HG02610 (cell line): ENCODE results near the gene GRK5.

Experiments
- ATAC-seq: cut with Tn5 transposase; IDR thresholded peaks from one replicate; pipeline ENCODE4 v1.9.1; 2021; ENCODE audit warnings: mild to moderate bottlenecking, moderate library complexity; ENCODE audit not compliant: unreplicated experiment

The GRK5 gene

DNA sequence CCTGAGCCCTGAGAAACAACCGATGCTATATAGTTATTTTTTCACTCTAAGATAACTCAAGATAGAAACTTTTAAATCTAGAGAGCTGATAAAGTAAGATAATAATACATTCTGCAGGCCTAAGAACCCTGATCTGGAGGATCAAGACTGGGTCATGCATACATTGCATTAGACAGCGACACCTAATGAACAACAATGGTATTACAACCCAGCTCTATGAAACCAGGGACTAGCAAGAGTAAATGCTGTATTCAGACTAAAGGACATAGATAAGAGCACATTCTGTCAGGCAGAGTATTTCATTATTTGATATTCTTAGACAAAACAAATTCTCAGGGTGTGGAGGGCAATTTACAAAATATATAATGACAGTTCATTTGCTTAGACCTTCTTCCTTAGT lies 148.6 kb downstream of the GRK5 start:
- ATAC-seq, result no peak

DNA sequence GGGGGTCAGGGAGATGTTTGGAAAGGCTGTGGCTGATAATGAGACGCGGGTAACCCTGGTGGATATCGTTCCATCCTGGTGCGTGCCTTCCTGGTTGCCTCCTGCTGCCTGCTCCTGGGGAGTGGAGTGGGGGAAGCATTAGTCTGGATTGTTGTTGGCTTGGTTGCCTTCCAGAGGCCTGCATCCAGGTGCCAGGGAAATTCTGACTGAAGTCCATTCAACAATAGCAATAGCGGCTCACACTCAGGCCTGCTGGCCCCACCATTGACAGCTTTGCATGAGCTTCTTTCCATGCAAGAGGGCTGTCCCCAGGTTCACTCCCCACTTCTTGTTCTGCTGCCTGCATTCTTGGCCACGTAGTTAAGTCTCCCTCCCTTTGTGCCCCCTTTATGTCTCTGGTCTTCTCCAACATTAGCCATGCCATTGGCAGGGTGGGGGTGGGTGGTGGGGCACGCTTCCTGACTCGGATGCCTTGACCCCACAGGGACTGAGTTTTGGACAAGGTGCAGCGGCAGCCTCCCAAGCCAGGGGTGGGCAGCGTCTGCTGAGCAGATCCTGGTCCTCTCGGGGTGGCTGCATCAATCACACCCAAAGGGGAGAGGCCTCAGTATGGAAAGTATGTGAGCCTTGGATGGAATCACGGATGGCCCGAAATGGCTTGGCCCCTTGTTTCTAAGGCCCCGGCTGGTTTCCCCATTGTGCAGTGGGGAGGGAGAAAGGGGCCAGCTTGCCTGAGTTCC lies 150.2 kb downstream of the GRK5 start:
- no peak for ATAC-seq

DNA sequence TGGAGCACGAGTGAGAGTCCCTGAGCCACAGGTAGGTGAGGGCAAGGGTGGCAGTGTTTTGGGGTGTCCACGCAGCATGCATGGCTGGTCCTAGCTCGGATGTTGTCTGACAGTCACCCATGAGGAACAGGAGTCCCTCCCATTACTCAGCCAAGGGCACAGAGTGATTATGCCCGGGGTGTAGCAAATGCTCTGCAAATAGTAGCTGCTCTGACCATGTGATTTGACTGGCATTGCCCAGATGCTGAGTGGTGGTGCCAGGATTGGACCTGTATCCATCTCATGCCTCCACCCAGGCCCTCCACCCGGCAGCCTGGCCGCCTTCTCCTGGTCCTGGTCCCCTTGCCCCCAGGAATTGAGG lies 150.8 kb downstream of the GRK5 start:
- ATAC-seq, result no peak

DNA sequence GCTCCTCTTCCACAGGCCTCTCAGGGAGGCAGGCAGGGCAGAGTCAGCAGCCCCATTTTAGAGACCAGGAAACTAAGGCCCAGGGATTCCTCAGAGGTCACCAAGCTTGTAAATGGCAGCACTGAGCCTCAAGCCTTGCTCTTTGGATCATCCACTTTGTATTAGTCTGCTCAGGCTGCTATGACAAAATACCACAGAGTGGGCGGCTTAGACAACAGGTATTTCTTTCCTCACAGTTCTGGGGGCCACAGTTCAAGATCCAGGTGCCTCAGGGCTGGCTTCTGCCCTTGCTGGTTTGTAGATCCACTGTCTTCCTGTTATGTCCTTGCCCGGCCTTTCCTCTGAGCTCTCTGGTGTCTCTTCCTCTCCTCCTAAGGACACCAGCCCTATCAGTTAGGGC lies 151.2 kb downstream of the GRK5 start:
- no peak for ATAC-seq

DNA sequence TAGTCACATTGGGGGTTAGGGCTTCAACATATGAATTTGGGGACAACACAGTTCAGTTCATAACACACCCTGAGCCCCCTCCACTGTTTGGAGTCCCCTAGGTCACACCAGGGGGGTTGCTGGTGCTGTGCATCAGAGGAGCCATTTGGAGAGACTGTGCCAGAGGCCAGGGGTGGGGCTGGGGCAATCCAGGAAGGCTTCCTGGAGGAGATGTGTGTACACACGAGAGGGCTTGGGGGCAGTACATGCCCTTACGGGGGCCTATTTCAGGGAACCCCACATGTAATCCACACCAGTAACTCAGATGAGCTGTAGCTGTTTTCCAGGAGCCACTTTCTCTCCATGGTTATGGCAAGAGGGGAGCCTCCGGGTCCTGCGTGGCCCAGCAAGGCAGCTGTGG lies 151.7 kb downstream of the GRK5 start:
- ATAC-seq, result no peak

DNA sequence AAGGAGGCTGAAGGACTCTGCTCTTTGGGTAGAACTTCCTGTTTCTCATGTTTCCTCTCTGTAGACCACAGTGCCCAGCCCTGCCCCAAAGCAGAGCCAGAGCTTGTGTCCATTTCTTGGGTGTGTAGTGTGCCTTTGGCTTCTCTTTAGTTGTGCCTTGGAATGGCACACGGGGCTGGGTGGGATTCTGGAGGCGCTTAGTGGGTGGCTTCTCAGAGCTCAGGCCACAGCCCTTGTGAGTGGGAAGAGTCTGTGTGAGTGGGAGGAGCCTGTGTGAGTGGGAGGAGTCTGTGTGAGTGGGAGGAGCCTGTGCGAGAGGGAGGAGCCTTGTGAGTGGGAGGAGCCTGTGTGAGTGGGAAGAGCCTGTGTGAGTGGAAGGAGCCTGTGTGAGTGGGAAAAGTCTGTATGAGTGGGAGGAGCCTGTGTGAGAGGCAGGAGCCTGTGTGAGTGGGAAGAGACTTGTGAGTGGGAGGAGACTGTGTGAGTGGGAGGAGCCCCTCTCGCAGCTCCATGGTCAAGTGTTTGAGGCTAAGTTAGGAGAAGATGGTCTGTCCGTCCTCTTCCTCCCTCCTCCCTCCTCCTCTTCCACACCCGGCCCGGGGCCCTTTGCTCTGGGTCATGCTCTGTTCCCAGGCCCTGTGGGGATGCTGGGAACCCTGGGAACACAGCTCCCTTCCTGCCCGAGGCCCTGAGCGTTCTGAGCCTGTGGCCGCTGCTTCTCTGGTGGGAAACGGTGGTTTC lies 153.0 kb downstream of the GRK5 start:
- no peak for ATAC-seq

DNA sequence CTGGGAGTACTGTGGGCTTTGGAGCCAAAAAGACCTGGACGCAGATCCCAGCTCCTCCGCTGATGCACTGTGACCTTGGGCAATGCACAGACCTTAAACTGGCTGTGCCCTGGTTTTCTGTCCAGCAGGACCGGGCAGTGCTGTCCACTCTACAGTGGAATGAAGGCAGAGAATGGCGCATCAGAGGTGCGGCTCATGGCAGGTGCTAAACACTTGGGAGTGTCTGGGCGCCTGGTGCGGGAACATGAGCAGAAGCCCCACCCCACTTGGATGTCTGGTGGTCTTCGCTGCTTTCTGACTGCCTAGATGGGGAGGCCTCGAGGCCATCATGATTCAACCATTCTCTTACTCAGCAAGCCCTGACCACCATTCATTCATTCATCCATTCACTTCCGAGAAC lies 153.7 kb downstream of the GRK5 start:
- no peak for ATAC-seq

DNA sequence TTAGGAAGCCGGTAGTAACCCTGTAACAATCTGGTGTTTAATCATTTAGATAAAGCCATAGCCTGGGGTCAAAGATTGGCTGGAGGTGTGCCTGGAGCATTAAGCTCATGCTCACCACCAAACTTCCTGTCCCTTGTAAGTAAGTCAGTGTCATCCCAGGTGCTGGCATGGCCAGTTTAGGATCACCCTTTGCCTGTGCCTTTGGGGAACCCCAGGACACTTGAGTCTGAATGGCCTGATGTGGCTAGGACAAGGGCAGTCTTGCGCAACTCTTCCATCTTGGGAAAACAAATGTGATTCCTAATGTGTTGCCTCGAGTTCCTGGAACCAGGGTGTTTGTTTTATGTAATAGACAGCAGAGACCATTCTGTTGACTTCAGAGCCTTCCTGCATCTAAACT lies 154.8 kb downstream of the GRK5 start:
- no peak for ATAC-seq

DNA sequence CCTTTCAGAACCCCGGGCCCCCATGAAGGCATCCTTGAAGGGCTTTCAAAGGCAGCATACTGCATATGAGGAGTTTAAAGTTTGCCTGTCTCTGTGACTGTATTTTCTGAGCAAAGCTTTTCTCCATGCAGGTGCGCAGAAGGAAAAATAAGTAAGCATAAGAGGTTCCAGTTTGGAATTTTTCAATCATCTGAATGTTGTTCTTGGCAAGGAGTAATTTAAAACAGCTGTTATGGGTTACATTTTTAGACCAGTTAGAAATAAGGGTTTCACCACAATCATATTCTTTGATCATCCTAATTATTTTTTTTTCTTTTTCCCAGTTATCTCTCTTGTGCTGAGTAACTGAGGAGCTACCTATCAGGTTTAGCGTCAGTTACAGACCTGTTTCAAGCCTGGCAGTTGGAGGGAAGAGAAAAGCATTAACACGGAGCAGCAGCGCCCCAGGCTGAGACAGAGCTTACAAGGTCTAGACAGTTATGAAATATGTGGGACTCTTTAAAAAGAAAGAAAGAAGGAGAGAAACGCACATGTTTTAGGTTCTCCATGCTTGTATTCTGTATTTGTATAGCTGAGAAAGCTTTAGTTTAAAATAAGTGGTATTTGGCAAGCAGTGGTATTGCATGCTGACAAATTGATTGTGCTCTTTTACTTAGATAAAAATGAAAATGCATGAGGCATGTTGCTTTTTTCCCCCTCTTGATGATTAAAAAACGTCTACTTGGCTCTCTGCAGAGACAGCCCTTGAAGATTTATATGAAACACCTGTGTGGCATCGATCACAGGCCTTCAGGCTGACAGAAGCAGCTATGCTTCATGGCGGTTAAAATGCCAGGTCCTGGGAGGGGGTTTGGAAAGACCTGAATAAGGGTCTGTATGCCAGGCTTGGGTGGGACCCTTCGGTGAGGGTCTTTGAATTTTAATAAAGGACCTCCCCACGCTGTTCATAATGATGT lies 157.6 kb downstream of the GRK5 start:
- ATAC-seq, result no peak

DNA sequence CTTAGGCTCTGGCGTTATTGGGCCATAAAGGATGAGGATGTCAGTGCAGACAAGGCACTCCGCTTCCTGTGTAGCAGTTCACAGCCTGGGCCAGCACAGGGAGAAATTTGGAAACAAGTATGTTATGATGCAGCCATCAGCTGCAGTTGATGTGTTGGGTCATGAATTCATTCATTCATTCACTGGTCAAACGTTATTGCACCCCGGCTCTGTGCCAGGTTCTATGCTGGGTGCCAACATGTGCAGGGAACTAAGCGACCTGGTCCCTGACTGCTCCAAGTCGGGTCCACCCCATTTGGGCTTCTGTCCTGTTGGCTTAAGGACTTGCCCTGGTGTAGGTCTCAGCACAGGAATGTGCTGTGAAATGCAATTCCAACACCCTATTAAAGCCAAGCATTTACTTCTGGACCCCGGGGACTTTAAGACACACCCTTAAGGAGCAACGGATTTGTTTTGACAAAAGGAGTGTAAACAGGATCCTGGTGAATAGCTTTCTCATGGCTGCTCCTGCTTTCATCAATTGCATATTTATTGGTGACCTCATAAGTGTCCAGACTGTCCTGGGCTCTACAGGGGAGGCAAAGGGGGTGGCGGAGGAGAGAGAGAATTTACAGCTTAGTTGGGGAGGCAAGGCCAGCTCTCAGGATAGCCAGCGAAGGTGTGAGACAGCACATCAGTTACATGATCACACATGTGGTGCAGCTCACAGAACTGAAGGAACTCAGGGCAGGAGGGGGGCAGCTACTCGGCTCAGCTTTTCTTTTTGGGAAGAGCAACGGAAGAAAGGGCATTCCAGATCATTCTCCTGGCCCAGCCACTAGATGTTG lies 158.6 kb downstream of the GRK5 start:
- no peak for ATAC-seq

DNA sequence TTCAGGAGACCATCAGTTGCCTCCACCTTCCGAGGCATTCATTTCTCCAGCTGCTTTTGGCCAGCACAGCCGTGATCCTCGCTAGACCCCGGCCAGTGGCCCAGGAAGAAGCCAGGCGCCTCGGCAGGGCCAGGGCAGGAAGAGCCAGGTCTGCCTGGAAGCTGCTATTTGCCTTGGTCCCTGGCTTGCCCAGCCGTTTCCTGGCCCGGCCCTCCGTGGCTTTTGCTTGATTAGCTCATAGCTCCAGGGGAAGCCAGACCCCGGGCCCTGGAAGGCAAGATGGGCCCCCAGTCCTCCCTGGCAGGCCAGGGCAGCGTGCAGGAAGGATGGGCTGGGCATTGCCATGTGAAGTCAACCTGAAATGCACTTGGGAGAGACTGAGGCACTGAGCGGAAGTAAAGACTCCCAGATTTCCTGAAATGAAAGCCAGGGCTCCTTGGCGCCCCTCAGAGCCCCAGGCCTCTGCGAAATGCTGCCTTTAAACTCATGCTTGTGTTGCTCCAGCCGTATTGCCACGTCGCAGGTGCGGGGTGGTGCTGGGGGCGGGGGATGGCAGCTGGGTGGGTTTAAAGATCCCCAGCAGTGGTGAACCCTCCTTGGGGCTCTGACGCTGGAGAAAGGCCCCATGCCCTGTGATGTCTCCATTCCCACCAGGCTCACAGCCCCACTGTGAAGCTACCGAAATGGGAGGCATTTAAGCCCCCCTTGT lies 160.6 kb downstream of the GRK5 start:
- no peak for ATAC-seq

DNA sequence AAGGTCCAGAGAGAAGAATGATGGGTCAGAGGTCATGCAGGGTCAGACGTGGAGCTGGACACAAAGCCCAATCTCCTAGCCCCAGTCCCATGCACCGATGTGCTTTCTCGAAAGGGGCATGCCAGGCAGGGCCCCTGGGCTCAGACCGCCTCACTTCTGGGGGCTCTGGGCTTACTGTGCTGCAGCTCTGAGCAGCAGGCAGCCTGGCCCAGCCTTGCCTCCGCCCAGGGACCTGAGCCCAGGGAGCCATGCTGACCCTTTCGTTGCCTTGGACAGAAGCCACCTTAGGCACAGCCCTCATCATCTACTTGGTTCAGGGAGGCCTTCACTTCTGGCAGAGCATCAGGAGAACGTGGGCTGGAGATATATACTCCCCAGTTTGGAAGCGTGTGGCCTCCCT lies 161.2 kb downstream of the GRK5 start:
- no peak for ATAC-seq

DNA sequence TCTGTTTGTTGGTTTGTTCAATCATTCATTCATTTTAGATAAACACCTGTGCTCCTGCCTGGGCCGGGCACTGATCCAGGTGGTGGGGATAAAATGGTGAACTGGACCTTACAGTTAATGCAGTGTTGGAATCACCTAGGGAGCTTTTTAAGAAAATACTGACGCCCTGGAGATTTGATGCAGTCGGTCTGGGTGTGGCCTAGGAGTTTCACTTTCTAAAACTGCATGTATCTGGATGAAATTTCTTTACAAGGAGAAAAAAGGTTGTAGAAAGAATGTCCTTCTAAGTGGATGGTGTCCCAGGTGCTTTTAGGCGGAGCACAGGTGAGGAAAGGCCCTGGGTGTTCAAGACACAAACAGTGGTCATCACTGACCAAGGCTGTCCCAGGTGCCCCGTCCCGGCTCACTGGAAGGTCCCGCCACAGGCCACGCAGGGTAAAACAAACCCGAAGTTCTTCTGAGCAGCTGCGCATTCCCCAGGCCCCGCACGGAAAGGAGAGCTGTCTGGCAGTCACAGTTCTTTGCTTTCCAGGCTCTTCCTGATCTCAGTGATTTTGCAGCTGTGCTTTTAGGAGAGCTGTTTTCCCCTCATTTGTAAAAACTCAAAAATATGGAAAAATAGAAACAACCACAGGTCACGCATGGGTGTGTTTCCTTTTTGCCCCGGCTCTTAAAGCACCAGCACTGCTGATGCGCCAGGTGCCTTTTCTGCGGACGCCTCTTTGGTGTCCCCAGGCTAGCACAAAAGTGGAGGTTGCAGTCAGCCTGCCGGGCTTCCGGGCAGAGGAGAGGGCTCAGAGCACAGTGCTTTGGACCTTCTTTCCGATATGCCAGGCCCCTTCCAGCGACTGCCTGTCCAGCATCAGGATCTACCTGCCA lies 161.9 kb downstream of the GRK5 start:
- ATAC-seq, result peak; percentile 42

DNA sequence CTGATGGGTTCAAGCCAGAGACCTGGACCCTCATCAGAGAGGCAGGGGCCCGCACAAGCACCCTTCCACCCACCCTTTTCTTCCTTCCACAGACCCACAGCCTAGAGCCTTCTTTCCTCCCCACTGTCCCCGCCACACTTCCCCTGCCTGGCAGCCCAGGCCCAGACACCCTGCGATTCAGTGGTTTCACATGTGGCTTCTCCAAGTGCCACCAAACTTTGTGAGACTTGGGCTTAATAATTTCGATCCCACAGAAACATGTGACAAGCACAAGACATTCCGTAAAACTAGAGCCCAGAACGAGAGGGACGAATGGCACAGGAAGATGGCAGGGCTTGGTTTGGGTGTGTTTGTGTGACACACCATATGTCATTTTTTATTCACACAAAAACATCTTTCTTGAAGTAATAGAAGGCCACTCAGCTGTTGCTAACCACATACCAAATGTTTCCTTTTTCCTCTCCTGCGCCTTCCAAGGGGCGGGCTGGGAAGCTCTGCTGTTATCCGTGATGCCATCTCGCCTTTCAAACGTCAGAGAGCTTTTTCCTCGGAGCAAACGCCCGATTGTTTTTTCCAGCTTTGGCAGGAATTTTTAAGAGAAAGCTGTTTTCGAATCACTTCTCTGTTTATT lies 162.9 kb downstream of the GRK5 start:
- no peak for ATAC-seq

DNA sequence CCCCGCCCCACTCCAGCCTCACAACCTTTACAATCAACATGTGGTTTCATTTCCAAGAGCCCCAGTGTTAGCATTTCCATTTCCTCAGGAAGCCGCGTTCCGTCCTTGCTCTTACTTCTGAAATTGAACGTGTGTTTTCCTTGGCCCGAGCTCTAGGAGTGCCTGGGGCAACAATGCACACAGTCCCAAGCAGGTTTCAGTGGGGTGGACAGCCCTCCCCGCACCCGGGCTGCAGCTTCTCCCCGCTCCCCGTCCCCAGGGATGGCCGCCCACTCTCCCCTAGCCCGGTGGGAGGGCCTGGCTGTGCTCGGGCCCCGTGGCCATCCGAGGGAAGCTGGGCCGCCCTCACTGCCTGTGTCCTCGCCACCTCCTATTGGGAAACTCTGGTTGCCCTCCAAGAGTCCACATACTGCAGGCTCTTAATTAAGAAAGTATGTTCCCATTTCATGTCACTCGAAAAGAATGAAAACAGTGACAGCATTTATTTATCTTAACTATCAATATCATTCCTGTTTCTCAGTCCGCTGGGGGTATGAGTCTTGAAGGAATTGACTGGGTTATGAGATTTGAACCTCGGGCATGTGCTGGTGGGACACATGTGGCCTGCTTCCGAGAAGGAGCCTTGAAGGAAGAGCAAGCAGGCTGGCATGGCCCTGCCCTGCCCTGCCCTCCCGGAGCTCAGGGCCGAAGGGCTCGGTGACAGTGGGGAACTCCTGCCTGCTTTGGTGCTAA lies 163.8 kb downstream of the GRK5 start:
- no peak for ATAC-seq

DNA sequence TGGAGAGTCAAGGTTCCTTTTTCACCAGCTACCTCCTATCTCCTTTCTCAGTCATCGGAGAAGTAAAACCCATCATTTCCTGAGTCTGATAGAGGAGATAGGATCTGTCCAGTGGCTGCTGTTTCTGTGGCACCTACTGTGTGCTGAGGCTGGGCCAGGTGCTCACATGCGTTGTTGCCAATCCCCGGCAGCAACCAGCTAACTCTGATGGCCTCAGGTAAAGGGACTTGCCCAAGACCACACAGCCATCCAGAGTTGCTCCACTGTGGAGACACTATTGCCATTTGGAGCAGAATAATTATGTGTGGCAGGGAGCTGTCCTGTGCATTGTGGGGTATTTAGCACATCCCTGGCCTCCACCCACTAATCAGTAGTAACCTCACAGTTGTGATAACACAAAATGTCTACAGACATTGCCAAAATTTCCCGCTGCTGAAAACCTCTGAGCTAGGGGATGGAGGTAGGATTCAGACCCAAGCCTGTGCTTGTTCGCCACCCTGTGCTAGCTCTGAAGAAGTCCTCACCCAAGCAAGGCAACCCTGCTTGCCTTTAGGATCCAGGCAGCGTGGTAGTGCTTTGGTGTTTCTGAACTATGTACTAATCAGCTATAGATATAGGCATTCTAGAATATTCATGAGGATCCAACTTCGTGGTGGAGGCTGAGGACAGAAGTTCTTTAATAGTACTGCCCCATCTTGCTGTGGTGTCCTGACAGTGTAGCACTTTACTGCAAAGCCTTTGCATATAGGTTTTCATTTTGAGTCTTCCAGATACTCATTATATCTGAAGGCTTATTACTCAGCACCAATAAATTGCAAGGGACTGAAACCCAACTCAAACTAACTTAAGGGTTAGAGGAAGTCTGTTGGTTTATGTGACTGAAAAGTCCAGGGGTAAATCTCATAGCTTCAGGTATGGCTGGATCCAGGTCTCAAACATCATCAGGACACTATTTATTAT lies 164.6 kb downstream of the GRK5 start:
- ATAC-seq, result peak; percentile 68
